HFFc6 (cell line): ENCODE results near the gene TIMP1. TPM values are rescaled to one million over a fixed set of nuclear protein-coding genes. Genes with fewer than 3 reads are reported as not detected.

Experiments
- DNase-seq: peaks from one replicate; pipeline ENCODE4 v3.0.0-alpha.2; 2018
- H3K27ac Mint-ChIP-seq: 2 replicates; pipeline ENCODE4 v1.8.0; 2020; ENCODE audit warnings: mild to moderate bottlenecking, mixed read lengths
- H3K27me3 Mint-ChIP-seq: 2 replicates; pipeline ENCODE4 v1.8.0; 2021; ENCODE audit warnings: mild to moderate bottlenecking, moderate library complexity, mixed read lengths; ENCODE audit not compliant: insufficient read depth
- H3K36me3 Mint-ChIP-seq: 2 replicates; pipeline ENCODE4 v1.8.0; 2021; ENCODE audit warnings: low read depth, mixed read lengths
- H3K4me1 Mint-ChIP-seq: 2 replicates; pipeline ENCODE4 v1.8.0; 2020; ENCODE audit warnings: low read depth, mixed read lengths
- H3K4me3 Mint-ChIP-seq: 2 replicates; pipeline ENCODE4 v1.8.0; 2020; ENCODE audit warnings: mild to moderate bottlenecking, moderate library complexity, mixed read lengths
- H3K9me3 Mint-ChIP-seq: 2 replicates; pipeline ENCODE4 v1.8.0; 2020; ENCODE audit warnings: mild to moderate bottlenecking, mixed read lengths
- CTCF ChIP-seq: fragments of 200-600 bp; sonication (generic); IDR thresholded peaks from 2 replicates; pipeline ENCODE4 v1.5.0; 2021; ENCODE audit warnings: antibody characterized with exemption, mild to moderate bottlenecking
- total RNA-seq, 6 experiments: library from RNA; stranded (reverse); fragmentation: NEBNext Ultra II Directional; extraction: Animal tissue kit (Norgen Biotek cat#: 25700); gene quantifications; 2 replicates in 1 of 6; 3 replicates in 5 of 6; pipeline ENCODE4 v1.2.3, GENCODE V29; 2021

The TIMP1 gene
- total RNA-seq, 6 experiments from 2014 or later, result 815 to 1,568 (median 980) TPM

- H3K4me1 Mint-ChIP-seq, result peaks cover 19% of the 10 kb centered on the region
- no peaks in the 10 kb centered on the region for H3K9me3 Mint-ChIP-seq
- TF ChIP-seq CTCF, result no peak
- no peaks in the 10 kb centered on the region; the same call in 1 of the 2 replicates for H3K27me3 Mint-ChIP-seq
- H3K36me3 Mint-ChIP-seq, result peaks cover 31% of the 10 kb centered on the region
- no peak overlapping the region for H3K27ac Mint-ChIP-seq
- DNase-seq, result no peak
- H3K4me3 Mint-ChIP-seq, result no peak overlapping the region
Observed at GRCh38 chrX:47571215-47571614, 11.0 kb upstream of the TIMP1 start.

DNA sequence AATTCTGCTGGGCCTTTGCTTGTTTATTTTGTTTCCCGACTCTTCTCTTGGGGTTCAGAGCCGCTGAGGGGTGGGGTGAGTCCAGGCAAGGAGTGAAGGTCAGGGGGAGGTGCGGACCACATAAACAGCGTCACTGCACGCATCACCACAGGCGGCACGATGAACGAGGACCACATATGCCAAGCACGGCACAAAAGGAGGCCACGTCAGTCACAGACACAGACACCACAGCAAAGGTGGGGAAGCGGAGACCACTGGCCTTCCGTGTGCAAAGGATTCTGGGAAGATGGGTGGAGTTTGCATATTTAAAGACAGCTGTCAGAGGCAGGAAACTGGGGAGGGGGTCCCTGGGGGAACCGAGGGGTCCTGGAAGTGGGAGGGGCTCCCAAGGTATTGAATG is 10.3 kb upstream of the TIMP1 start:
- H3K27ac Mint-ChIP-seq, result no peak overlapping the region
- H3K27me3 Mint-ChIP-seq, result no peaks in the 10 kb centered on the region; the same call in 1 of the 2 replicates
- H3K9me3 Mint-ChIP-seq, result no peaks in the 10 kb centered on the region
- H3K4me1 Mint-ChIP-seq, result peaks cover 22% of the 10 kb centered on the region
- no peak for TF ChIP-seq CTCF
- H3K36me3 Mint-ChIP-seq, result peaks cover 31% of the 10 kb centered on the region
- H3K4me3 Mint-ChIP-seq, result no peak overlapping the region
- DNase-seq, result no peak

DNA sequence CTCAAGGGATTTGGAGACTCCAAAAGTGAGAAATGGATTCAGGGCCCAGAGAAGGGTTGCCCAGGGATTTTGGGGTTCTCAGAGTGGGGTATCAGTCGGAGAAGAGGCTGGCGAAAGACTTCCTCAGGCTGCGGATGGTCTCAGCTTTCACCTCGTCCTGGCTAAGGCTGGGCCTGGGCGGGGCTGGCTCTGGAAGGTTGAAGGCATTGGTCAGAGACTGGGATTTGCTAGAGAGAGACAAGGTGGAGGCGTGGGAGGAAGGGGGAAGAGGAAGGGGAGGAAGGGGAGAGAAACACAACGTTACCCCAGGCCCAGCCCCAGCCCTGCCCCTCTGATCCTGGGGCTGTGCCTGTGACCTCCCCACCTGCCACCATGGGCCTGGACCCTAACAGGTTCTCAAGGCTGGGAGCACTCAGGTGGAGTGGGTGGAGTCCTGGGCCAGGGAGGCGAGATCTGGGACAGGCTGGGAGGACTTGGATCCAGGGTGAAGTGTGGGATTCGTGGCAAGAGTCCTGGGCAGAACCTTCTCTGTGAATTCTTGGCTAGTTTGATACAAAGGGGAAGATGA is 9.4 kb upstream of the TIMP1 start:
- DNase-seq, result no peak
- Mint-ChIP-seq H3K4me1 (peaks cover 31% of the 10 kb centered on the region), H3K27me3 (no peaks in the 10 kb centered on the region; the same call in 1 of the 2 replicates), H3K4me3 (peak overlapping the region; percentile 64), H3K27ac (peak overlapping the region; percentile 70), H3K36me3 (peaks cover 26% of the 10 kb centered on the region), H3K9me3 (no peaks in the 10 kb centered on the region)
- TF ChIP-seq CTCF, result no peak

DNA sequence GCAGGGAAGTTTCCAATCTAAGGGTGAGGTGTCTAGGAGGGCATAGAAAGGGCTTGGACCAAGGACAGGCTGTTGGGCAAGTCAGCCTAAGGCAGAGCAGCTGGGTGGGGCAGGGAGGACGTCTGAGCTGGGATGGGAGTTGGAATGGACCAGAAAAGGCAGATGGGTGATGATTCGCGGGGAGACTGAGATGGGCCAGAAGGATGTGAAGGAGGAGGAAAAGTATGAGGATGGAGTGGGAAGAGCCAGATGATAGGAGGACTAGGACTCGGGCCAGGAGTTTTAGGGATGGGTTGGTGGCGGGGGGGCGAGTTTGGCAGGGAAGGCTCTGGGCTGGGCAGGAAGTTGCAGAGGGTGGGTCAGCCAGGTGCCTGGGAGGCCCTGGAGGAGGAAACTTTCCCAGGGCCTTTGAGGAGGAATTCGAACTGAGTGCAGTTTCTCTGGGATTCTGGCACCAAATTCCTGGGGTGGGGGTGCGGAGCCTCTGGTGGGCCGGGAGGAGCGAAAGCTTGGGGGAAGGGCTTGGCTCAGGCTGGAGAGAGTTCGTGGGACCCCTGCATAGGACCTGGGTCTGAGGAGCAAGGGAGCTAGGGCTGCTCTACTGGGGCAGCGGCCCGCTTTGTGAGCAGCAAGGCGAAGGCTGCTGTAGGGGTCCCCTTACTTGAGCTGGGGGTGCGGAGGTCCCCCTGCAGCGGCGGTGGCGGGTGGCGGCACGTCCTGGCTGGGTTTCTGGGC is 8.7 kb upstream of the TIMP1 start:
- no peaks in the 10 kb centered on the region; the same call in 1 of the 2 replicates for H3K27me3 Mint-ChIP-seq
- H3K4me1 Mint-ChIP-seq, result peaks cover 37% of the 10 kb centered on the region
- TF ChIP-seq CTCF, result no peak
- no peak for DNase-seq
- peaks cover 26% of the 10 kb centered on the region for H3K36me3 Mint-ChIP-seq
- H3K9me3 Mint-ChIP-seq, result no peaks in the 10 kb centered on the region
- H3K4me3 Mint-ChIP-seq, result peak overlapping the region; percentile 64
- H3K27ac Mint-ChIP-seq, result peak overlapping the region; percentile 70

GRCh38 chrX:47574076-47574546 is 8.1 kb upstream of the TIMP1 start:
- TF ChIP-seq CTCF, result no peak
- Mint-ChIP-seq H3K27ac (no peak overlapping the region), H3K27me3 (no peaks in the 10 kb centered on the region; the same call in 1 of the 2 replicates), H3K36me3 (peaks cover 23% of the 10 kb centered on the region), H3K4me1 (peaks cover 41% of the 10 kb centered on the region), H3K4me3 (no peak overlapping the region), H3K9me3 (no peaks in the 10 kb centered on the region)
- no peak for DNase-seq
